GM12878 (cell line): ENCODE results near the gene LDLRAD4.

Source experiments
- CTCF ChIP-seq, 3 experiments: IDR thresholded peaks in 2 of 3; conservative IDR thresholded peaks in 1 of 3; 2 replicates each; pipeline ENCODE4 v1.5.1; 2011; ENCODE audit warnings: low read depth in 3 of 3, low read length in 3 of 3, mild to moderate bottlenecking in 3 of 3, control low read depth in 2 of 3, moderate library complexity in 2 of 3, inconsistent platforms in 1 of 3, mixed read lengths in 1 of 3; ENCODE audit not compliant: control insufficient read depth in 2 of 3, insufficient read depth in 1 of 3; ENCODE audit errors: extremely low read depth in 1 of 3
- JUND ChIP-seq: IDR thresholded peaks from 2 replicates; pipeline ENCODE4 v1.6.1; 2012; ENCODE audit warnings: low read depth, mild to moderate bottlenecking, low read length, improper control_type of control experiment, moderate library complexity

- TF ChIP-seq JUND = no peak
- no peak for TF ChIP-seq CTCF (IDR thresholded peaks at IDR 0.05 in 2 of 3, conservative IDR thresholded peaks at IDR 0.05 in 1 of 3; ENCODE audit: control insufficient read depth in 2 of 3, extremely low read depth in 1 of 3, insufficient read depth in 1 of 3, low read depth in 3 of 3, low read length in 3 of 3)
Measured at GRCh38 chr18:13431886-13432285, 213.3 kb downstream of the LDLRAD4 start.
